Spleen (tissue), 11 donors: ENCODE data around the gene SKP1. TPM values are rescaled to one million over a fixed set of nuclear protein-coding genes. Genes with fewer than 3 reads are reported as not detected.

Source experiments
- DNase-seq: peaks from one replicate; pipeline ENCODE4 v3.0.0-alpha.2; 2020
- H3K27ac ChIP-seq, 8 donors: fragments of 200-600 bp; sonication (generic) in 7 of 8; 1 replicate in 4 of 8; 2 replicates in 4 of 8; pipeline versions ENCODE4 v1.5.0 to v1.8.0; 2016 to 2021; ENCODE audit warnings: inconsistent platforms in 4 of 8, mild to moderate bottlenecking in 4 of 8, moderate library complexity in 1 of 8
- H3K27me3 ChIP-seq, 7 donors: fragments of 200-600 bp; sonication (generic) in 6 of 7; replicated peaks in 1 of 7; 1 replicate in 4 of 7; 2 replicates in 3 of 7; pipeline versions ENCODE4 v1.5.0 to v1.8.0; 2016 to 2021; ENCODE audit warnings: inconsistent platforms in 3 of 7, mild to moderate bottlenecking in 1 of 7
- H3K36me3 ChIP-seq, 6 donors: fragments of 200-600 bp; sonication (generic) in 5 of 6; 1 replicate in 4 of 6; 2 replicates in 2 of 6; pipeline versions ENCODE4 v1.5.0 to v1.8.0; 2016 to 2021; ENCODE audit warnings: inconsistent platforms in 2 of 6
- H3K4me1 ChIP-seq, 6 donors: fragments of 200-600 bp; sonication (generic) in 5 of 6; 1 replicate in 3 of 6; 2 replicates in 3 of 6; pipeline versions ENCODE4 v1.5.0 to v1.8.0; 2016 to 2021; ENCODE audit warnings: inconsistent platforms in 3 of 6
- H3K4me3 ChIP-seq, 8 donors: fragments of 200-600 bp; sonication (generic) in 7 of 8; 1 replicate in 4 of 8; 2 replicates in 4 of 8; pipeline versions ENCODE4 v1.5.0 to v1.8.0; 2016 to 2021; ENCODE audit warnings: inconsistent platforms in 4 of 8, mild to moderate bottlenecking in 4 of 8, moderate library complexity in 2 of 8
- H3K9me3 ChIP-seq, 8 donors: fragments of 200-600 bp; sonication (generic) in 7 of 8; 1 replicate in 4 of 8; 2 replicates in 4 of 8; pipeline versions ENCODE4 v1.5.0 to v1.8.0; 2016 to 2021; ENCODE audit warnings: inconsistent platforms in 4 of 8
- POLR2A ChIP-seq, 3 donors: fragments of 450-650 bp; IDR thresholded peaks; one replicate each; pipeline ENCODE4 v1.5.1; 2017; ENCODE audit warnings: antibody characterized with exemption in 3 of 3, mild to moderate bottlenecking in 1 of 3
- POLR2AphosphoS5 ChIP-seq, 3 donors: sonication (generic); formaldehyde crosslinking; IDR thresholded peaks; one replicate each; pipeline ENCODE4 v1.5.1; 2017; ENCODE audit warnings: antibody characterized with exemption in 3 of 3
- WGBS, 5 donors: extraction: QIAGEN DNeasy Blood & Tissue Kit in 3 of 5; methylation state at CpG; one replicate each; pipeline versions ENCODE4 v1.1.5 to v1.1.7; 2013 to 2018; 5-methylcytosine and 5-hydroxymethylcytosine counted together
- intact Hi-C: fragments of 100-400 bp; cut with DNase I; formaldehyde crosslinking; loops from one replicate; pipeline ENCODE4 v1.15.0; 2023; ENCODE audit warnings: low total_unique reads
- polyA plus RNA-seq, 3 donors: library from polyadenylated mRNA; stranded (reverse); fragments of 200-250 nt; gene quantifications; one replicate each; pipeline ENCODE4 v1.2.1, GENCODE V29; 2013
- total RNA-seq, 7 donors: library from RNA; depleted of rRNA in 3 of 7; stranded (reverse); fragments of >200 nt in 3 of 7; fragmentation: NEBNext Ultra II Directional in 4 of 7; extraction: Animal tissue kit (Norgen Biotek cat#: 25700) in 4 of 7; gene quantifications; one replicate each; pipeline versions ENCODE4 v1.1.0 to v1.2.1, GENCODE V29; 2016 to 2021
- TF ChIP-seq, protein P1 (sequence below), 11 experiments: fragments of 200-600 bp in 7 of 11; fragments of 450-650 bp in 4 of 11; sonication (generic) in 4 of 11; IDR thresholded peaks in 8 of 11; conservative IDR thresholded peaks in 3 of 11; 1 replicate in 7 of 11; 2 replicates in 4 of 11; pipeline versions ENCODE4 v1.4.0 to v1.8.0; 2016 to 2021; ENCODE audit warnings: antibody characterized with exemption in 11 of 11, inconsistent platforms in 4 of 11, mild to moderate bottlenecking in 1 of 11
- donor health status: healthy with polysubstance abuse.
- donor health status: DM: no; HTN: no; CAD: no; lungs with moderate emphysema.
- donor health status: DM: no; HTN: no; CAD: no.
- donor health status: Bipolar disorder and iron deficiency.
- donor health status: healthy.
- donor health status: DM: no; HTN: no; CAD: no.
- donor health status: DM: yes; HTN: yes; CAD: no.

The SKP1 gene
- total and polyA plus RNA-seq, 10 donors, result 121 to 354 (median 202) TPM

DNA sequence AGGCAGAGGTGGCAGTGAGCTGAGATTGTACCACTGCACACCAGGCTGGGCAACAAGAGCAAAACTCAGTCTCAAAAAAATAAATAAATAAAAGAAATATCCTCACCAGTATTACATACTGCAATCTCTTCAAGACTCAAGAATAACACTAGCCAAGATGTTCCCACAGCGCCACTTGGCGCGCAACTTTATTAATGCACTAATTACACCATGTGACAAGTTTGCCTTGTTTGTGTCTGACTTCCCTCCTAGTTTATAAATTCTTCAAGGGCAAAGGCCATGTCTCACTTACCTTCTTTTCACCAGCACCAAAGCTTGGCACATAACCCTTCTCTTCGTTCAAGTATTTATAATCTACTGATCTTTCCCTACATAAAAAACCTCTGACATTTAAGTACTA lies 4.8 kb downstream of the SKP1 start:
- Histone ChIP-seq H3K27ac (no peak overlapping the region), H3K4me1 (peaks cover 23 to 91% (median 34%) of the 10 kb centered on the region in 6 donors), H3K36me3 (peaks cover 0 to 69% (median 60%) of the 10 kb centered on the region in 6 donors), H3K27me3 (no peaks in the 10 kb centered on the region), H3K4me3 (no peak overlapping the region), H3K9me3 (no peaks in the 10 kb centered on the region)
- DNase-seq, result no peak
- intact Hi-C loops, result loop anchor here (10.0 kb wide), 1 partner anchor 563 kb away; the partner anchor contains the start of gene CAMLG
- TF ChIP-seq POLR2A (IDR thresholded peaks at IDR 0.05), result no peak
- TF ChIP-seq, protein P1, sequence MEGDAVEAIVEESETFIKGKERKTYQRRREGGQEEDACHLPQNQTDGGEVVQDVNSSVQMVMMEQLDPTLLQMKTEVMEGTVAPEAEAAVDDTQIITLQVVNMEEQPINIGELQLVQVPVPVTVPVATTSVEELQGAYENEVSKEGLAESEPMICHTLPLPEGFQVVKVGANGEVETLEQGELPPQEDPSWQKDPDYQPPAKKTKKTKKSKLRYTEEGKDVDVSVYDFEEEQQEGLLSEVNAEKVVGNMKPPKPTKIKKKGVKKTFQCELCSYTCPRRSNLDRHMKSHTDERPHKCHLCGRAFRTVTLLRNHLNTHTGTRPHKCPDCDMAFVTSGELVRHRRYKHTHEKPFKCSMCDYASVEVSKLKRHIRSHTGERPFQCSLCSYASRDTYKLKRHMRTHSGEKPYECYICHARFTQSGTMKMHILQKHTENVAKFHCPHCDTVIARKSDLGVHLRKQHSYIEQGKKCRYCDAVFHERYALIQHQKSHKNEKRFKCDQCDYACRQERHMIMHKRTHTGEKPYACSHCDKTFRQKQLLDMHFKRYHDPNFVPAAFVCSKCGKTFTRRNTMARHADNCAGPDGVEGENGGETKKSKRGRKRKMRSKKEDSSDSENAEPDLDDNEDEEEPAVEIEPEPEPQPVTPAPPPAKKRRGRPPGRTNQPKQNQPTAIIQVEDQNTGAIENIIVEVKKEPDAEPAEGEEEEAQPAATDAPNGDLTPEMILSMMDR (IDR thresholded peaks at IDR 0.05 in 8 of 11, conservative IDR thresholded peaks at IDR 0.05 in 3 of 11), result no peak
- TF ChIP-seq POLR2AphosphoS5 (IDR thresholded peaks at IDR 0.05), result no peak
- 97 to 99% (median 97%) methylated on average over 4 of the region's 4 CpGs for WGBS, 5 donors

- Histone ChIP-seq H3K4me3 (no peak overlapping the region), H3K4me1 (peaks cover 0 to 28% (median 0%) of the 10 kb centered on the region in 6 donors), H3K9me3 (peaks cover 0 to 6% (median 0%) of the 10 kb centered on the region in 8 donors), H3K27me3 (no peaks in the 10 kb centered on the region), H3K27ac (no peak overlapping the region), H3K36me3 (peaks cover 2 to 100% (median 85%) of the 10 kb centered on the region in 6 donors)
- no peak for DNase-seq
- intact Hi-C loops, result no loop called here
- 94 to 98% (median 96%) methylated on average over 5 of the region's 5 CpGs for WGBS, 5 donors
- TF ChIP-seq, protein P1 (IDR thresholded peaks at IDR 0.05 in 8 of 11, conservative IDR thresholded peaks at IDR 0.05 in 3 of 11), result no peak
- TF ChIP-seq POLR2AphosphoS5 (IDR thresholded peaks at IDR 0.05) (no peak), POLR2A (IDR thresholded peaks at IDR 0.05) (no peak)
Measured at GRCh38 chr5:134162592-134162991, 14.2 kb downstream of the SKP1 start.

GRCh38 chr5:134161513-134162395 lies 15.0 kb downstream of the SKP1 start:
- no peak for TF ChIP-seq POLR2AphosphoS5 (IDR thresholded peaks at IDR 0.05)
- TF ChIP-seq, protein P1 (IDR thresholded peaks at IDR 0.05 in 8 of 11, conservative IDR thresholded peaks at IDR 0.05 in 3 of 11), result no peak
- TF ChIP-seq POLR2A (IDR thresholded peaks at IDR 0.05), result no peak
- peak; percentile 30 for DNase-seq
- WGBS, 5 donors, result 88 to 99% (median 95%) methylated on average over 6 of the region's 6 CpGs

GRCh38 chr5:134153657-134154056 lies 23.1 kb downstream of the SKP1 start:
- intact Hi-C loops, result no loop called here
- Histone ChIP-seq H3K4me3 (no peak overlapping the region), H3K36me3 (peaks cover 2 to 100% (median 71%) of the 10 kb centered on the region in 6 donors), H3K27ac (no peak overlapping the region), H3K27me3 (no peaks in the 10 kb centered on the region), H3K4me1 (peaks cover 4 to 37% (median 29%) of the 10 kb centered on the region in 6 donors), H3K9me3 (no peaks in the 10 kb centered on the region)
- 85 to 100% (median 97%) methylated on average over 1 of the region's 1 CpG for WGBS, 5 donors
- DNase-seq, result no peak
- TF ChIP-seq POLR2A (IDR thresholded peaks at IDR 0.05) (no peak), POLR2AphosphoS5 (IDR thresholded peaks at IDR 0.05) (no peak)
- TF ChIP-seq, protein P1 (IDR thresholded peaks at IDR 0.05 in 8 of 11, conservative IDR thresholded peaks at IDR 0.05 in 3 of 11), result no peak

More at GRCh38 chr5:134161513-134162395, 15.0 kb downstream of the SKP1 start:
- Histone ChIP-seq H3K27me3 (no peaks in the 10 kb centered on the region), H3K9me3 (peaks cover 0 to 6% (median 0%) of the 10 kb centered on the region in 8 donors), H3K4me3 (no peak overlapping the region), H3K36me3 (peaks cover 2 to 100% (median 85%) of the 10 kb centered on the region in 6 donors), H3K4me1 (peaks cover 0 to 22% (median 0%) of the 10 kb centered on the region in 6 donors), H3K27ac (peak overlapping the region in 1 of 8 donors; percentile 13)
- intact Hi-C loops, result no loop called here
